Muscle of arm (tissue), 14 donors: Measurements from ENCODE around the gene RPUSD4. TPM values are rescaled to one million over a fixed set of nuclear protein-coding genes. Genes with fewer than 3 reads are reported as not detected.
"Not testable (repeated sequence)": the region's sequence is repeated elsewhere in the genome, so short reads cannot be mapped to it uniquely, and the experiment has no call there.

ENCODE experiments used
- DNase-seq: peaks from one replicate; pipeline ENCODE4 v3.0.0-alpha.2; 2013
- long read RNA-seq, 11 donors: transcript quantifications; one replicate each; lab custom pipeline, GENCODE V29; 2026
- polyA plus RNA-seq, 12 donors: library from polyadenylated mRNA; unstranded; fragments of 120-200 nt; gene quantifications; one replicate each; pipeline ENCODE4 v1.2.1, GENCODE V29; 2013; ENCODE audit not compliant: insufficient read length in 12 of 12

RPUSD4 gene
- polyA plus RNA-seq = 10 to 100 TPM in 11 of 12 donors, not detected in 1; 30.1 to 52.2 (median 41.7) TPM
- long read RNA-seq, donor 1, transcript RPUSD4-201 (7 exons, 2,512 nt) = major isoform, 6 of 10 reads
- long read RNA-seq, donor 1, partial matches to known transcripts = 0 of 10 reads
- long read RNA-seq, donor 1, other reads (novel, unspliced or antisense) = 0 of 10 reads
- long read RNA-seq, donor 2, transcript RPUSD4-201 (7 exons, 2,512 nt) = major isoform, 20 of 26 reads
- long read RNA-seq, donor 2, partial matches to known transcripts = 5 of 26 reads
- long read RNA-seq, donor 2, other reads (novel, unspliced or antisense) = 0 of 26 reads
- long read RNA-seq, donor 3, partial matches to known transcripts = 0 of 6 reads
- long read RNA-seq, donor 3, other reads (novel, unspliced or antisense) = 0 of 6 reads
- long read RNA-seq, donor 4, transcript RPUSD4-201 (7 exons, 2,512 nt) = major isoform, 6 of 9 reads
- long read RNA-seq, donor 4, partial matches to known transcripts = 0 of 9 reads
- long read RNA-seq, donor 4, other reads (novel, unspliced or antisense) = 0 of 9 reads
- long read RNA-seq, donor 5 = 0 reads
- long read RNA-seq, donor 6, transcript RPUSD4-201 (7 exons, 2,512 nt) = major isoform, 13 of 13 reads
- long read RNA-seq, donor 6, partial matches to known transcripts = 0 of 13 reads
- long read RNA-seq, donor 6, other reads (novel, unspliced or antisense) = 0 of 13 reads
- long read RNA-seq, donor 7, partial matches to known transcripts = 0 of 5 reads
- long read RNA-seq, donor 7, other reads (novel, unspliced or antisense) = 0 of 5 reads
- long read RNA-seq, donor 8, transcript RPUSD4-201 (7 exons, 2,512 nt) = major isoform, 25 of 34 reads
- long read RNA-seq, donor 8, partial matches to known transcripts = 5 of 34 reads
- long read RNA-seq, donor 8, other reads (novel, unspliced or antisense) = 0 of 34 reads
- long read RNA-seq, donor 9, partial matches to known transcripts = 11 of 15 reads
- long read RNA-seq, donor 9, other reads (novel, unspliced or antisense) = 0 of 15 reads
- long read RNA-seq, donor 10, transcript RPUSD4-201 (7 exons, 2,512 nt) = major isoform, 19 of 20 reads
- long read RNA-seq, donor 10, partial matches to known transcripts = 0 of 20 reads
- long read RNA-seq, donor 10, other reads (novel, unspliced or antisense) = 0 of 20 reads
- long read RNA-seq, donor 11, transcript RPUSD4-201 (7 exons, 2,512 nt) = major isoform, 9 of 12 reads
- long read RNA-seq, donor 11, partial matches to known transcripts = 0 of 12 reads
- long read RNA-seq, donor 11, other reads (novel, unspliced or antisense) = 0 of 12 reads

- DNase-seq = peak; percentile 95
Measured at GRCh38 chr11:126211236-126212088, at the start of gene RPUSD4, which contains the start of gene FAM118B. Gene RPUSD4, minus strand, starts transcription at chr11:126211650. Its CDS starts 12 bp downstream, at chr11:126211638. Gene FAM118B, plus strand, starts transcription at chr11:126211782. Its CDS starts 23,220 bp downstream, at chr11:126235002.

- no peak for DNase-seq
Measured at GRCh38 chr11:126257764-126258163, 46.3 kb upstream of the RPUSD4 start.

DNA sequence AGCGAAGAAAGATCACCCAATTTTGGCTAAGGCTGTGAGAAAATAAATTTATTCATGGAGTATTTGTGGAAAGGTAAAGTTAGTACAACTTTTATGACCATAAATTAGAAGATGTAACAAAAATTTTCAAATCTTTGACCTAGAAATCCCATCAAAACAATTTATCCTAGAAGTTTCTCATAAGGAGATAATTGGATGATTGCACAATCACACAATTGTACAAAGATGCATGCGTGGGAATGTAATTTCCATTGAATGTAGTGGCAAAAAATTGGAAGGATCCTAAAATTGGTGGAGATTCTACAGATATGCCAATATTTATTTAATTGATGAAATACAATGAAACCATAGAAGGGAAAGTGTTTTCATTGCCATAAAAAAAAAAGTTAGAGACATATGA is 45.7 kb upstream of the RPUSD4 start:
- DNase-seq = no peak

GRCh38 chr11:126256216-126256615 is 44.8 kb upstream of the RPUSD4 start:
- DNase-seq = no peak

DNA sequence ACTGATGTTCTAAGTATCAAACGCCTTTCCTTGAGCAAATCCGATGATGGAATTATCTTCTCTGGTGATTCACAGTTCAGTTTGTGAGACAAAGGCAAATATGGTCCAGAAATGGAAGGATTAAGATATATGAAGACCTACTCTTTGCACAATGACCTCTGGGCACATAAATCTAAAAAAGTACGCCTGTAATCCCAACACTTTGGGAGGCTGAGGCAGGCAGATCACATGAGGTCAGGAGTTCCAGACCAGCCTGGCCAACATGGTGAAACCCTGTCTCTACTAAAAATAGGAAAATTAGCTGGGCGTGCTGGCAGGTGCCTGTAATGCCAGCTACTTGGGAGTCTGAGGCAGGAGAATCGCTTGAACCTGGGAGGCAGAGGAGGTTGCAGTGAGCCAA is 44.1 kb upstream of the RPUSD4 start:
- not testable (repeated sequence) for DNase-seq

DNA sequence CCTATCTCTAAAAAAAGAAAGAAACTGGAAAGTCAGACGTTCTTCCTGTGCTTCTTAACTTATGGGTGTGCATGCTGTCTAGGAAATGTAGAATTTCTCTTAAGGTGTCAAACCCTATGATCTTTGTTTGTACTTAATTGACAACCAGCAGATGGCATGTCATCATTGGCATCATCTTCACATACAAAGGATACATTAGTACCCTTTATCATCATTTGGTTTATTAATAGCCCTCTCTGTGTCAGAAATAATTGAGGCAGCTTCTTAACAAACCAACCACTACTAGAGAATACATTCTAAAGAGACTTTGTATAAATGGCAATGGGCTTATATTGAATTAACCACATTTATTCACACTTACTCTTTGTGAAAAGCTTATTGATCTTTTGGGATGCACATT is 43.4 kb upstream of the RPUSD4 start:
- no peak for DNase-seq

DNA sequence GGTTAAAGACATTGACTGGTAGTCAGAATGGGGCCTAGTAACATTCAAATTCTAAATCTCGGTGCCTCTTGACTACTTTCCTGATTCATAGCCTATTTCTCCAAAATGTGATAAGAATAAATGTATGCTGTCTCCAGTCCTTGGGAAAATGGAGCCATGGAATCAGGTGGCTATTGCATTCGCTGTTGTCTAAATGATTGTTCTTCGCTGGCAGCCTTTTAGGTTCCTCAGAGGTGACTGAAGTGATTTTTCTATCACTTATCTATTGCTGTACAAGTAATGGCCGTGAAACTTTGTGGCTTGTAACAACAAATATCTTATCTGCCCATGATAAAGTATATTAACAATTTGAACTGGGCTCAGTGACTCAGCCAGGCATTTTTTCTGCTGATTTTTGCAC is 41.8 kb upstream of the RPUSD4 start:
- no peak for DNase-seq

- DNase-seq = no peak
Measured at GRCh38 chr11:126246636-126247035, 35.2 kb upstream of the RPUSD4 start.

DNA sequence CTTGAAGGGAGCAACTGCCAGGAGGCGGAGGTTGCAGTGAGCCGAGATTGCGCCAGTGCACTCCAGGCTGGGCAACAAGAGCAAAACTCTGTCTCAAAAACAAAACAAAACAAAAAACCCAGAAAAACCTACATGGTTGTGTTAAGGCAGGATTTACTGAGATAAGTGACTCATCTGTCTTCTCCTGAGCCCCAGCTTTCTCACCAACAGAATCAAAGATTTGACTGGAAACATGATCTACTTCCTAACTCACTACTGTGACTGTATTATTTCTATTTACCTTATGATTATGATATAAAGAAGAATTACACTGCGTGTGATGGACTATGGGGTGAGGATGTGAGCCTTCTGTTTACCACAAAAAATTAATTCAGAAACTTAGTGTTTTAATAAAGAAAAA is 21.9 kb upstream of the RPUSD4 start:
- no peak for DNase-seq

- no peak for DNase-seq
Measured at GRCh38 chr11:126232683-126233082, 21.2 kb upstream of the RPUSD4 start.

DNA sequence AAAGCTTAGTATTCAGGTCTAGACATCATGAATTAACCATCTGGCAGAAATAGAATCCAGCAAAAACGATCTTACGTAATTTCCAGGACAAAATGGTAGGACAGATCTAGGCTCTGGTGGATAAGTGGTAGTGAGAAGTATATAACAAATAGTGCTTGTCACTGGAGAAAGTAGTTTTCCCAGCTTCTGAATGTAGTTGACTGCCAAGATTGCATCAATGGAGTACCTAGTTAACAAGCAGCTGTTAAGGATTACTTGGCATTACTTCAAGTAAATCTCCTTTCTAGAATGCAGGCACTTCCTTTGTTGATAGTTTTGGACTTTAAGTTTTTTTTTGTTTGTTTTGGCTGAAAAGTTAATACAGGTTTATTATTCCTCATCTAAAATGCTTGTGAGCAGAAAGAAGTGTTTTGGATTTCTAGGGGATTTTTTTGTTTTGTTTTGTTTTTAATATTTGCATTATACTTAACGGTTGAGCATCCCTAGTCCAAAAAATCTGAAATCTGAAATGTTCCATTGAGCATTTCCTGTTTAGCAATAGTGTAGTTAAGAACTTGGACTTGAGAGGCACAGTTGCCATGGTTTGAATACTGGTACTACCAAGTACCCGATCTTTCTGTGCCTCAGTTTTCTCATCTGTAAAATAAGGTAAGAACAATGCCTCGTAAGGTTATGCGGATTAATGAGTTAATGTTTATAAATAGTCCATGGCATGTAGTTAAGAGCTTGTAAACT is 20.4 kb upstream of the RPUSD4 start:
- DNase-seq = no peak

GRCh38 chr11:126229858-126230540 is 18.5 kb upstream of the RPUSD4 start:
- DNase-seq = peak; percentile 39

GRCh38 chr11:126226334-126227084 is 15.1 kb upstream of the RPUSD4 start:
- DNase-seq = no peak

GRCh38 chr11:126225295-126225665 is 13.8 kb upstream of the RPUSD4 start:
- no peak for DNase-seq

GRCh38 chr11:126224647-126225294 is 13.3 kb upstream of the RPUSD4 start:
- DNase-seq = no peak

GRCh38 chr11:126219547-126219946 is 8.1 kb upstream of the RPUSD4 start:
- no peak for DNase-seq

GRCh38 chr11:126217491-126217890 is 6.0 kb upstream of the RPUSD4 start:
- DNase-seq = no peak
